DND-41 (cell line): Measurements from ENCODE around the gene HDGF.

Source experiments
- ATAC-seq: fragments of 200-7000 bp; cut with Tn5 transposase; 3 replicates; pipeline ENCODE4 v1.9.1; 2021; ENCODE audit warnings: low read depth; ENCODE audit not compliant: insufficient read depth
- DNase-seq: peaks from one replicate; pipeline ENCODE4 v3.0.0-alpha.2; 2020
- H2AFZ ChIP-seq: 2 replicates; pipeline ENCODE4 v1.6.0; 2012; ENCODE audit warnings: low read depth, low read length
- H3K27ac ChIP-seq: 2 replicates; pipeline ENCODE4 v1.5.1; 2012; ENCODE audit warnings: low read length, inconsistent platforms
- H3K27me3 ChIP-seq: fragments of 200-600 bp; sonication (generic); 2 replicates; pipeline ENCODE4 v1.6.0; 2012; ENCODE audit warnings: low read length, mild to moderate bottlenecking, inconsistent platforms; ENCODE audit not compliant: insufficient read depth, poor library complexity
- H3K36me3 ChIP-seq: 2 replicates; pipeline ENCODE4 v1.5.1; 2012; ENCODE audit warnings: low read length, inconsistent platforms; ENCODE audit not compliant: insufficient read depth
- H3K4me1 ChIP-seq: 2 replicates; pipeline ENCODE4 v1.5.1; 2012; ENCODE audit warnings: mild to moderate bottlenecking, low read length; ENCODE audit not compliant: insufficient read depth
- H3K4me2 ChIP-seq: 2 replicates; pipeline ENCODE4 v1.6.0; 2012; ENCODE audit warnings: mild to moderate bottlenecking, moderate library complexity, low read length, inconsistent platforms; ENCODE audit not compliant: insufficient read depth
- H3K4me3 ChIP-seq, 2 experiments: fragments of 200-600 bp in 1 of 2; shearing (Covaris generic) in 1 of 2; 2 replicates each; pipeline ENCODE4 v1.5.1; 2012 to 2016; ENCODE audit warnings: inconsistent platforms in 2 of 2, low read length in 2 of 2, mild to moderate bottlenecking in 2 of 2, low read depth in 1 of 2, moderate library complexity in 1 of 2
- H3K79me2 ChIP-seq: 2 replicates; pipeline ENCODE4 v1.6.0; 2012; ENCODE audit warnings: low read length, inconsistent platforms; ENCODE audit not compliant: insufficient read depth
- H3K9ac ChIP-seq: 2 replicates; pipeline ENCODE4 v1.6.0; 2012; ENCODE audit warnings: low read depth, mild to moderate bottlenecking, inconsistent platforms, low read length, moderate library complexity
- H3K9me3 ChIP-seq: 2 replicates; pipeline ENCODE4 v1.5.1; 2012; ENCODE audit warnings: low read length, moderate library complexity, mild to moderate bottlenecking, inconsistent platforms; ENCODE audit not compliant: insufficient read depth, severe bottlenecking
- H4K20me1 ChIP-seq: 2 replicates; pipeline ENCODE4 v1.6.0; 2012; ENCODE audit warnings: low read length; ENCODE audit not compliant: insufficient read depth
- CTCF ChIP-seq: IDR thresholded peaks from 2 replicates; pipeline ENCODE4 v1.5.1; 2012; ENCODE audit warnings: borderline replicate concordance, low read length, moderate library complexity, mild to moderate bottlenecking; ENCODE audit not compliant: poor library complexity, severe bottlenecking; ENCODE audit errors: extremely low read depth
- EZH2 ChIP-seq: IDR thresholded peaks from 3 replicates; pipeline ENCODE4 v1.6.1; 2012; ENCODE audit warnings: borderline replicate concordance, low read depth, mild to moderate bottlenecking, moderate library complexity, low read length, inconsistent platforms; ENCODE audit not compliant: severe bottlenecking

HDGF gene

GRCh38 chr1:156746728-156747631 is 4.5 kb downstream of the HDGF start:
- Histone ChIP-seq H3K9ac (peak overlapping the region; percentile 97), H3K4me3 (peak overlapping the region in 1 of 2 experiments; percentile 89; a peak in 2 of 4 replicates), H3K4me2 (peak overlapping the region; percentile 92), H3K79me2 (peaks cover 79% of the 10 kb centered on the region), H4K20me1 (peaks cover 56% of the 10 kb centered on the region), H3K9me3 (no peaks in the 10 kb centered on the region), H2AFZ (no peak overlapping the region), H3K27me3 (no peaks in the 10 kb centered on the region), H3K4me1 (peaks cover 58% of the 10 kb centered on the region), H3K27ac (peak overlapping the region; percentile 93), H3K36me3 (peaks cover 67% of the 10 kb centered on the region)
- DNase-seq (peak; percentile 79), ATAC-seq (peak; percentile 42)
- TF ChIP-seq EZH2 (no peak), CTCF (no peak)

GRCh38 chr1:156746406-156746727 is 5.1 kb downstream of the HDGF start:
- H3K27ac ChIP-seq: no peak overlapping the region
- no peaks in the 10 kb centered on the region for H3K27me3 ChIP-seq
- peaks cover 56% of the 10 kb centered on the region for H4K20me1 ChIP-seq
- DNase-seq: no peak
- peaks cover 75% of the 10 kb centered on the region for H3K79me2 ChIP-seq
- H3K4me1 ChIP-seq: peaks cover 64% of the 10 kb centered on the region
- H3K9me3 ChIP-seq: no peaks in the 10 kb centered on the region
- H2AFZ ChIP-seq: no peak overlapping the region
- H3K36me3 ChIP-seq: peaks cover 73% of the 10 kb centered on the region
- peak overlapping the region; percentile 34; the same call in 1 of the 2 replicates for H3K4me2 ChIP-seq
- TF ChIP-seq CTCF: no peak
- TF ChIP-seq EZH2: no peak
- H3K4me3 ChIP-seq: no peak overlapping the region
- no peak for ATAC-seq
- no peak overlapping the region for H3K9ac ChIP-seq

- H3K9me3 ChIP-seq: no peaks in the 10 kb centered on the region
- ATAC-seq: no peak
- no peak overlapping the region for H3K9ac ChIP-seq
- H3K27ac ChIP-seq: no peak overlapping the region
- no peak overlapping the region for H2AFZ ChIP-seq
- H3K4me3 ChIP-seq: no peak overlapping the region
- H4K20me1 ChIP-seq: peaks cover 56% of the 10 kb centered on the region
- peaks cover 70% of the 10 kb centered on the region for H3K79me2 ChIP-seq
- no peak for TF ChIP-seq CTCF
- no peak for TF ChIP-seq EZH2
- peaks cover 73% of the 10 kb centered on the region for H3K36me3 ChIP-seq
- peaks cover 66% of the 10 kb centered on the region for H3K4me1 ChIP-seq
- no peaks in the 10 kb centered on the region for H3K27me3 ChIP-seq
- no peak for DNase-seq
- H3K4me2 ChIP-seq: peak overlapping the region; percentile 34; the same call in 1 of the 2 replicates
These were observed 5.6 kb downstream of the HDGF start for GRCh38 chr1:156745881-156746280.
